ENCODE results near the gene CDHR3. TPM values are rescaled to one million over a fixed set of nuclear protein-coding genes. Genes with fewer than 3 reads are reported as not detected.
"Not testable (repeated sequence)": the region's sequence is repeated elsewhere in the genome, so short reads cannot be mapped to it uniquely, and the experiment has no call there.

CDHR3 gene
- total and polyA plus RNA-seq, 5 experiments from 2014 or later = 0.63 to 6.0 (median 2.0) TPM

GRCh38 chr7:105972276-105972675 is 9.2 kb downstream of the CDHR3 start:
- DNase-seq = no peak
- Mint-ChIP-seq H3K36me3 (no peaks in the 10 kb centered on the region), H3K9me3 (no peaks in the 10 kb centered on the region), H3K4me1 (peaks cover 0 to 4% (median 2%) of the 10 kb centered on the region in 4 donors), H3K4me3 (no peak overlapping the region), H3K27me3 (peaks cover 0 to 1% (median 0%) of the 10 kb centered on the region in 5 donors), H3K27ac (peak overlapping the region in 1 of 10 donors; percentile 62)
- POLR2A ChIA-PET = no interaction called here
- no peak for ATAC-seq

- H3K27me3 Mint-ChIP-seq = peaks cover 0 to 2% (median 0%) of the 10 kb centered on the region in 5 donors
- no peaks in the 10 kb centered on the region for H3K36me3 Mint-ChIP-seq
- no peaks in the 10 kb centered on the region for H3K9me3 Mint-ChIP-seq
- H3K4me1 Mint-ChIP-seq = peaks cover 0 to 4% (median 2%) of the 10 kb centered on the region in 4 donors
- POLR2A ChIA-PET = no interaction called here
- H3K4me3 Mint-ChIP-seq = no peak overlapping the region
- DNase-seq = no peak
- H3K27ac Mint-ChIP-seq = no peak overlapping the region
- ATAC-seq = no peak
Observed at GRCh38 chr7:105974471-105974870, 11.4 kb downstream of the CDHR3 start.

GRCh38 chr7:105975770-105976417 is 12.8 kb downstream of the CDHR3 start:
- H3K27me3 Mint-ChIP-seq = peaks cover 0 to 2% (median 0%) of the 10 kb centered on the region in 5 donors
- ATAC-seq (no peak), DNase-seq (no peak)
- H3K36me3 Mint-ChIP-seq = no peaks in the 10 kb centered on the region
- no peak overlapping the region for H3K27ac Mint-ChIP-seq
- H3K4me3 Mint-ChIP-seq = no peak overlapping the region
- H3K9me3 Mint-ChIP-seq = no peaks in the 10 kb centered on the region
- POLR2A ChIA-PET = no interaction called here
- H3K4me1 Mint-ChIP-seq = peaks cover 0 to 4% (median under 1%) of the 10 kb centered on the region in 4 donors

- Mint-ChIP-seq H3K36me3 (no peaks in the 10 kb centered on the region), H3K4me3 (no peak overlapping the region), H3K4me1 (peaks cover 0 to 4% (median under 1%) of the 10 kb centered on the region in 4 donors), H3K27ac (no peak overlapping the region), H3K27me3 (peaks cover 2 to 7% (median 3%) of the 10 kb centered on the region in 5 donors), H3K9me3 (no peaks in the 10 kb centered on the region)
- no peak for ATAC-seq
- no peak for DNase-seq
- POLR2A ChIA-PET = no interaction called here
Observed at GRCh38 chr7:105976868-105977267, 13.8 kb downstream of the CDHR3 start.

GRCh38 chr7:105978035-105978434 is 15.0 kb downstream of the CDHR3 start:
- H3K9me3 Mint-ChIP-seq = no peaks in the 10 kb centered on the region
- H3K27ac Mint-ChIP-seq = no peak overlapping the region
- no peak for ATAC-seq

GRCh38 chr7:105978974-105979373 is 15.9 kb downstream of the CDHR3 start:
- ATAC-seq (no peak), DNase-seq (no peak)
- POLR2A ChIA-PET = no interaction called here
- Mint-ChIP-seq H3K4me3 (no peak overlapping the region), H3K36me3 (no peaks in the 10 kb centered on the region), H3K27ac (no peak overlapping the region), H3K4me1 (peaks cover 0 to 4% (median 0%) of the 10 kb centered on the region in 4 donors), H3K9me3 (no peaks in the 10 kb centered on the region), H3K27me3 (peaks cover 3 to 21% (median 7%) of the 10 kb centered on the region in 5 donors)

More at GRCh38 chr7:105978035-105978434, 15.0 kb downstream of the CDHR3 start:
- DNase-seq = no peak
- no peak overlapping the region for H3K4me3 Mint-ChIP-seq
- H3K36me3 Mint-ChIP-seq = no peaks in the 10 kb centered on the region
- H3K27me3 Mint-ChIP-seq = peaks cover 2 to 11% (median 5%) of the 10 kb centered on the region in 5 donors
- peaks cover 0 to 2% (median 0%) of the 10 kb centered on the region in 4 donors for H3K4me1 Mint-ChIP-seq
- POLR2A ChIA-PET = no interaction called here

GRCh38 chr7:105979405-105979804 is 16.3 kb downstream of the CDHR3 start:
- peaks cover 3 to 23% (median 9%) of the 10 kb centered on the region in 5 donors for H3K27me3 Mint-ChIP-seq
- DNase-seq = no peak
- H3K4me1 Mint-ChIP-seq = peaks cover 0 to 4% (median 0%) of the 10 kb centered on the region in 4 donors
- H3K27ac Mint-ChIP-seq = no peak overlapping the region
- H3K4me3 Mint-ChIP-seq = no peak overlapping the region
- no peak for ATAC-seq
- H3K9me3 Mint-ChIP-seq = no peaks in the 10 kb centered on the region
- H3K36me3 Mint-ChIP-seq = no peaks in the 10 kb centered on the region
- POLR2A ChIA-PET = no interaction called here

GRCh38 chr7:105980645-105981396 is 17.8 kb downstream of the CDHR3 start:
- Mint-ChIP-seq H3K27me3 (peaks cover 3 to 23% (median 9%) of the 10 kb centered on the region in 5 donors), H3K4me1 (peaks cover 0 to 2% (median 0%) of the 10 kb centered on the region in 4 donors), H3K9me3 (no peaks in the 10 kb centered on the region), H3K27ac (peak overlapping the region in 1 of 10 donors; percentile 52), H3K4me3 (no peak overlapping the region), H3K36me3 (no peaks in the 10 kb centered on the region)
- ATAC-seq (no peak), DNase-seq (no peak)
- POLR2A ChIA-PET = interaction anchor here (1.3 kb wide), 1 partner anchor 9 kb away, joined by 3 read pairs; no protein-coding TSS in a partner anchor

GRCh38 chr7:105982388-105982787 is 19.3 kb downstream of the CDHR3 start:
- Mint-ChIP-seq H3K36me3 (no peaks in the 10 kb centered on the region), H3K27me3 (peaks cover 3 to 23% (median 9%) of the 10 kb centered on the region in 5 donors), H3K4me1 (peaks cover 0 to 3% (median 1%) of the 10 kb centered on the region in 4 donors), H3K9me3 (no peaks in the 10 kb centered on the region), H3K27ac (no peak overlapping the region), H3K4me3 (no peak overlapping the region)
- DNase-seq (no peak), ATAC-seq (no peak)
- POLR2A ChIA-PET = no interaction called here

- ATAC-seq, DNase-seq, H3K4me3 Mint-ChIP-seq, H3K4me1 Mint-ChIP-seq, H3K9me3 Mint-ChIP-seq, H3K36me3 Mint-ChIP-seq, H3K27ac Mint-ChIP-seq: not testable (repeated sequence)
- peaks cover 1 to 31% (median 9%) of the 10 kb centered on the region in 5 donors for H3K27me3 Mint-ChIP-seq
- POLR2A ChIA-PET = interaction anchor here (0.7 to 0.9 kb wide), 3 partner anchors 9 to 304 kb away, joined by 3 to 5 read pairs (median 3); no protein-coding TSS in a partner anchor
Observed at GRCh38 chr7:105984808-105985207, 21.7 kb downstream of the CDHR3 start.

GRCh38 chr7:105985229-105985628 is 22.2 kb downstream of the CDHR3 start:
- no peaks in the 10 kb centered on the region for H3K9me3 Mint-ChIP-seq
- no peak overlapping the region for H3K27ac Mint-ChIP-seq
- no peak overlapping the region for H3K4me3 Mint-ChIP-seq
- DNase-seq (no peak), ATAC-seq (no peak)
- peaks cover 0 to 6% (median 4%) of the 10 kb centered on the region in 4 donors for H3K4me1 Mint-ChIP-seq
- POLR2A ChIA-PET = interaction anchor here (0.9 kb wide), 2 partner anchors 8 to 35 kb away, joined by 3 to 5 read pairs; no protein-coding TSS in a partner anchor
- no peaks in the 10 kb centered on the region for H3K36me3 Mint-ChIP-seq
- H3K27me3 Mint-ChIP-seq = peaks cover 1 to 34% (median 9%) of the 10 kb centered on the region in 5 donors

- Mint-ChIP-seq H3K4me3 (no peak overlapping the region), H3K27ac (no peak overlapping the region), H3K4me1 (peaks cover 0 to 6% (median 4%) of the 10 kb centered on the region in 4 donors), H3K27me3 (peaks cover 1 to 34% (median 9%) of the 10 kb centered on the region in 5 donors), H3K36me3 (no peaks in the 10 kb centered on the region), H3K9me3 (no peaks in the 10 kb centered on the region)
- ATAC-seq (no peak), DNase-seq (no peak)
- POLR2A ChIA-PET = interaction anchor here (0.9 kb wide), 1 partner anchor 8 kb away, joined by 5 read pairs; no protein-coding TSS in a partner anchor
Observed at GRCh38 chr7:105985672-105986215, 22.7 kb downstream of the CDHR3 start.

All from naive thymus-derived CD8-positive, alpha-beta T cell (primary cell).